ENCODE measurements around the gene SLC26A1. TPM values are rescaled to one million over a fixed set of nuclear protein-coding genes. Genes with fewer than 3 reads are reported as not detected.

SLC26A1 gene
- total RNA-seq, 4 donors from 2014 or later = 1.7 to 4.1 (median 2.8) TPM

DNA sequence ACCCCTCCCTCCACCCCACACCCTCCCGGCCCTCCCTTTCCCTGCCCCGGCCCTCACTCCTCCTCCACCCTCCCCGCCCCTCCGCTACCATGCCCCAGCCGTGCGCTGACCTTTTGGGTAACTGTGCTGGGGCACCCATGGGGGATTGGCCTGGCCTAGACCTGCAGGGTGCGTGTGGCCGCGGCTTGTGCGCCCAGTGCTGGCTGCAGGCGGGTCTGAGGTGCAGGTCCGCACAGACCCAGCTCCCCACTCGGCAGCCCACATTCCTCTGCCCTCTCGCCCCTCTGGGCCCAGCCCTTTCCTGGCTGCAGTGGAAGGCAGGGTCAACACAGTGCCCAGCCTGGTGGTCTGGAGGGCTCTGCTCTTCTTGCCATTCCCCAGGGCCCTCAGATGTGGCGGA lies 42.9 kb upstream of the SLC26A1 start:
- no peak overlapping the region for H3K4me3 ChIP-seq
- in situ Hi-C loops (cut with MboI; ENCODE audit: low pct_ligation_motif_present in 1 of 4, low pct_unique_long_range_greater_than_20kb in 1 of 4, low sequenced_read_pairs in 3 of 4) (no loop called here), intact Hi-C loops (cut with DNase I; ENCODE audit: low total_unique reads) (no loop called here)
- no peak for DNase-seq
- H3K9me3 ChIP-seq = no peaks in the 10 kb centered on the region
- TF ChIP-seq EP300 (IDR thresholded peaks at IDR 0.05; ENCODE audit: low read depth) (no peak), POLR2A (IDR thresholded peaks at IDR 0.05) (no peak), POLR2AphosphoS5 (IDR thresholded peaks at IDR 0.05) (no peak)
- TF ChIP-seq, protein P1, sequence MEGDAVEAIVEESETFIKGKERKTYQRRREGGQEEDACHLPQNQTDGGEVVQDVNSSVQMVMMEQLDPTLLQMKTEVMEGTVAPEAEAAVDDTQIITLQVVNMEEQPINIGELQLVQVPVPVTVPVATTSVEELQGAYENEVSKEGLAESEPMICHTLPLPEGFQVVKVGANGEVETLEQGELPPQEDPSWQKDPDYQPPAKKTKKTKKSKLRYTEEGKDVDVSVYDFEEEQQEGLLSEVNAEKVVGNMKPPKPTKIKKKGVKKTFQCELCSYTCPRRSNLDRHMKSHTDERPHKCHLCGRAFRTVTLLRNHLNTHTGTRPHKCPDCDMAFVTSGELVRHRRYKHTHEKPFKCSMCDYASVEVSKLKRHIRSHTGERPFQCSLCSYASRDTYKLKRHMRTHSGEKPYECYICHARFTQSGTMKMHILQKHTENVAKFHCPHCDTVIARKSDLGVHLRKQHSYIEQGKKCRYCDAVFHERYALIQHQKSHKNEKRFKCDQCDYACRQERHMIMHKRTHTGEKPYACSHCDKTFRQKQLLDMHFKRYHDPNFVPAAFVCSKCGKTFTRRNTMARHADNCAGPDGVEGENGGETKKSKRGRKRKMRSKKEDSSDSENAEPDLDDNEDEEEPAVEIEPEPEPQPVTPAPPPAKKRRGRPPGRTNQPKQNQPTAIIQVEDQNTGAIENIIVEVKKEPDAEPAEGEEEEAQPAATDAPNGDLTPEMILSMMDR (IDR thresholded peaks at IDR 0.05) = no peak
- no peaks in the 10 kb centered on the region for H3K36me3 ChIP-seq
- WGBS, 2 donors (ENCODE audit: low coverage in 1 of 2) = 78% methylated on average over 2 of the region's 15 CpGs; no CpG with 5 or more reads in 1 of the 2 donors
- H3K27me3 ChIP-seq = peaks cover 42% of the 10 kb centered on the region
- H3K27ac ChIP-seq = no peak overlapping the region
- peaks cover 0 to 31% (median 9%) of the 10 kb centered on the region in 4 donors for H3K4me1 ChIP-seq

DNA sequence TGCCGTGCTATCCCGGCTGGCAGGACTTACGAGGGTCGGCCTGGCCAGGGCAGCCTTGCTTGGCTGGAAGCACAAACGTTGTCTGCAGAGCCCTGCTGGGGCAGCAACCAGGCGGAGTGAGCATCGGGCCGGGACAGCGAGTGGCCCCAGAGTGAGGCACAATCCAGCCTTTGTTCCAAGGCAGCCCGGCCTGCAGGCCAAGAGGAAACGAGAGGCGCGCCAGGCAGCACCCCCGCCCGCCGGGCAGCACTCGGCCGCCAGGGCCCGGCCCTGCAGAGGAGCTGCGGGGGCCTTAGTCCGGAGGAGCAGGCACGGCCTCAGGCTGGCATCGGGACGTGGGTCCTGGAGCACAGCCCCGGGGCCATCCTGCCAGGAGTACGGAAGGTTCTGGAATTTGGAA lies 42.3 kb upstream of the SLC26A1 start:
- intact Hi-C loops (cut with DNase I; ENCODE audit: low total_unique reads) (no loop called here), in situ Hi-C loops (cut with MboI; ENCODE audit: low pct_ligation_motif_present in 1 of 4, low pct_unique_long_range_greater_than_20kb in 1 of 4, low sequenced_read_pairs in 3 of 4) (no loop called here)
- H3K27ac ChIP-seq = no peak overlapping the region
- H3K4me3 ChIP-seq = no peak overlapping the region
- no peaks in the 10 kb centered on the region for H3K9me3 ChIP-seq
- TF ChIP-seq EP300 (IDR thresholded peaks at IDR 0.05; ENCODE audit: low read depth) (no peak), POLR2A (IDR thresholded peaks at IDR 0.05) (no peak), POLR2AphosphoS5 (IDR thresholded peaks at IDR 0.05) (no peak)
- TF ChIP-seq, protein P1 (IDR thresholded peaks at IDR 0.05) = peak in 1 of 5 experiments; percentile 38
- 43% methylated on average over 24 of the region's 26 CpGs; no CpG with 5 or more reads in 1 of the 2 donors for WGBS, 2 donors (ENCODE audit: low coverage in 1 of 2)
- H3K4me1 ChIP-seq = peaks cover 0 to 28% (median 11%) of the 10 kb centered on the region in 4 donors
- peak; percentile 38 for DNase-seq
- peaks cover 48% of the 10 kb centered on the region for H3K27me3 ChIP-seq
- H3K36me3 ChIP-seq = no peaks in the 10 kb centered on the region

GRCh38 chr4:1033840-1034551 lies 40.8 kb upstream of the SLC26A1 start:
- peaks cover 63% of the 10 kb centered on the region for H3K27me3 ChIP-seq
- H3K27ac ChIP-seq = peak overlapping the region in 1 of 4 donors; percentile 11
- no peaks in the 10 kb centered on the region for H3K9me3 ChIP-seq
- DNase-seq = no peak
- H3K4me3 ChIP-seq = peak overlapping the region in 1 of 4 donors; percentile 5
- peaks cover 0 to 23% (median 15%) of the 10 kb centered on the region in 4 donors for H3K4me1 ChIP-seq
- TF ChIP-seq, protein P1 (IDR thresholded peaks at IDR 0.05) = no peak
- TF ChIP-seq POLR2A (IDR thresholded peaks at IDR 0.05) (no peak), POLR2AphosphoS5 (IDR thresholded peaks at IDR 0.05) (no peak), EP300 (IDR thresholded peaks at IDR 0.05; ENCODE audit: low read depth) (no peak)
- no peaks in the 10 kb centered on the region for H3K36me3 ChIP-seq
- 25% methylated on average over 34 of the region's 35 CpGs; no CpG with 5 or more reads in 1 of the 2 donors for WGBS, 2 donors (ENCODE audit: low coverage in 1 of 2)
- intact Hi-C loops (cut with DNase I; ENCODE audit: low total_unique reads) = no loop called here
- in situ Hi-C loops (cut with MboI; ENCODE audit: low pct_ligation_motif_present in 1 of 4, low pct_unique_long_range_greater_than_20kb in 1 of 4, low sequenced_read_pairs in 3 of 4) = no loop called here

GRCh38 chr4:1032861-1033260 lies 39.7 kb upstream of the SLC26A1 start:
- Histone ChIP-seq H3K27ac (no peak overlapping the region), H3K4me3 (no peak overlapping the region), H3K4me1 (peaks cover 0 to 23% (median 15%) of the 10 kb centered on the region in 4 donors), H3K27me3 (peaks cover 73% of the 10 kb centered on the region), H3K36me3 (no peaks in the 10 kb centered on the region), H3K9me3 (no peaks in the 10 kb centered on the region)
- no peak for DNase-seq
- intact Hi-C loops (cut with DNase I; ENCODE audit: low total_unique reads) (no loop called here), in situ Hi-C loops (cut with MboI; ENCODE audit: low pct_ligation_motif_present in 1 of 4, low pct_unique_long_range_greater_than_20kb in 1 of 4, low sequenced_read_pairs in 3 of 4) (no loop called here)
- TF ChIP-seq, protein P1 (IDR thresholded peaks at IDR 0.05) = no peak
- TF ChIP-seq POLR2A (IDR thresholded peaks at IDR 0.05) (no peak), POLR2AphosphoS5 (IDR thresholded peaks at IDR 0.05) (no peak), EP300 (IDR thresholded peaks at IDR 0.05; ENCODE audit: low read depth) (no peak)
- WGBS, 2 donors (ENCODE audit: low coverage in 1 of 2) = 73 to 90% methylated on average over 4 to 10 of the region's 10 CpGs

All from transverse colon (tissue), 4 donors.